IMR-90 (cell line): ENCODE results near the gene CEP170B.

ENCODE experiments used
- BHLHE40 ChIP-seq: fragments of 150-350 bp; IDR thresholded peaks from 2 replicates; pipeline ENCODE4 v1.6.1; 2016; ENCODE audit warnings: mild to moderate bottlenecking, low read depth, low read length
- CEBPB ChIP-seq: IDR thresholded peaks from 2 replicates; pipeline ENCODE4 v1.6.1; 2012; ENCODE audit warnings: low read depth, low read length, improper control_type of control experiment
- CHD1 ChIP-seq: IDR thresholded peaks from 2 replicates; pipeline ENCODE4 v1.6.1; 2012; ENCODE audit warnings: low read depth, low read length, improper control_type of control experiment
- CTCF ChIP-seq: conservative IDR thresholded peaks from 2 replicates; pipeline ENCODE4 v1.5.1; 2012; ENCODE audit warnings: mild to moderate bottlenecking, low read depth, low read length, improper control_type of control experiment
- ELK1 ChIP-seq: fragments of 150-350 bp; IDR thresholded peaks from 2 replicates; pipeline ENCODE4 v1.6.1; 2016; ENCODE audit warnings: low read depth, mild to moderate bottlenecking, low read length, moderate library complexity, borderline replicate concordance
- FOS ChIP-seq: fragments of 150-350 bp; IDR thresholded peaks from 2 replicates; pipeline ENCODE4 v1.6.1; 2016; ENCODE audit warnings: low read depth, low read length
- MXI1 ChIP-seq: IDR thresholded peaks from 2 replicates; pipeline ENCODE4 v1.6.1; 2012; ENCODE audit warnings: low read depth, mild to moderate bottlenecking, low read length, moderate library complexity, borderline replicate concordance
- POLR2A ChIP-seq: IDR thresholded peaks from 2 replicates; pipeline ENCODE4 v1.6.1; 2012; ENCODE audit warnings: mild to moderate bottlenecking, low read depth, low read length
- RAD21 ChIP-seq: IDR thresholded peaks from 2 replicates; pipeline ENCODE4 v1.6.1; 2012; ENCODE audit warnings: low read length, improper control_type of control experiment
- RCOR1 ChIP-seq: IDR thresholded peaks from 2 replicates; pipeline ENCODE4 v1.6.1; 2012; ENCODE audit warnings: mild to moderate bottlenecking, low read length, improper control_type of control experiment; ENCODE audit not compliant: insufficient replicate concordance
- RFX5 ChIP-seq: IDR thresholded peaks from 2 replicates; pipeline ENCODE4 v1.8.0; 2012; ENCODE audit warnings: low read depth, mild to moderate bottlenecking, low read length, moderate library complexity
- SMC3 ChIP-seq: fragments of 150-350 bp; IDR thresholded peaks from 2 replicates; pipeline ENCODE4 v1.6.1; 2016; ENCODE audit warnings: low read depth, mild to moderate bottlenecking, antibody characterized with exemption, low read length, moderate library complexity
- USF2 ChIP-seq: fragments of 150-350 bp; IDR thresholded peaks from 2 replicates; pipeline ENCODE4 v1.6.1; 2017; ENCODE audit warnings: mild to moderate bottlenecking, antibody characterized with exemption, low read length, low read depth

- TF ChIP-seq CTCF (no peak), ELK1 (no peak), POLR2A (no peak), USF2 (no peak), FOS (no peak), SMC3 (no peak), CEBPB (no peak), RAD21 (no peak), MXI1 (no peak), BHLHE40 (no peak), RCOR1 (no peak), RFX5 (no peak), CHD1 (no peak)
Observed at GRCh38 chr14:104894331-104895206, 29.5 kb downstream of the CEP170B start.
